HepG2 (cell line): ENCODE measurements around the gene S100A16. TPM values are rescaled to one million over a fixed set of nuclear protein-coding genes. Genes with fewer than 3 reads are reported as not detected.

ENCODE experiments used
- ARNTL ChIP-seq: sonication (generic); formaldehyde crosslinking; IDR thresholded peaks from 2 replicates; pipeline ENCODE4 v1.4.0; 2020; ENCODE audit warnings: mild to moderate bottlenecking, missing genetic modification reagents
- DPF2 ChIP-seq: sonication (generic); formaldehyde crosslinking; IDR thresholded peaks from 2 replicates; pipeline ENCODE4 v1.4.0; 2020; ENCODE audit warnings: mild to moderate bottlenecking, low read depth, missing genetic modification reagents, borderline replicate concordance
- FLYWCH1 ChIP-seq: sonication (generic); formaldehyde crosslinking; IDR thresholded peaks from 2 replicates; pipeline ENCODE4 v1.8.1; 2023; ENCODE audit warnings: mild to moderate bottlenecking, missing genetic modification reagents
- HNRNPH1 ChIP-seq: fragments of 200-400 bp; formaldehyde crosslinking; optimal IDR thresholded peaks from 2 replicates; pipeline ENCODE3; 2017; ENCODE audit warnings: mild to moderate bottlenecking, low read depth, low read length
- KLF15 ChIP-seq: sonication (generic); formaldehyde crosslinking; IDR thresholded peaks from 2 replicates; pipeline ENCODE4 v1.8.1; 2023; ENCODE audit warnings: borderline replicate concordance, mild to moderate bottlenecking, inconsistent platforms, missing genetic modification reagents, mixed read lengths
- MAFG ChIP-seq: sonication (generic); formaldehyde crosslinking; IDR thresholded peaks from 2 replicates; pipeline ENCODE4 v1.5.1; 2020; ENCODE audit warnings: mild to moderate bottlenecking, missing genetic modification reagents
- MAZ ChIP-seq, 2 experiments: sonication (generic) in 1 of 2; formaldehyde crosslinking in 1 of 2; IDR thresholded peaks; 2 replicates each; pipeline versions ENCODE4 v1.5.0 to v1.6.1; 2012 to 2020; ENCODE audit warnings: low read depth in 2 of 2, mild to moderate bottlenecking in 2 of 2, borderline replicate concordance in 1 of 2, improper control_type of control experiment in 1 of 2, low read length in 1 of 2, missing genetic modification reagents in 1 of 2, moderate library complexity in 1 of 2
- REXO4 ChIP-seq: sonication (generic); formaldehyde crosslinking; IDR thresholded peaks from 2 replicates; pipeline ENCODE4 v1.8.0; 2022; ENCODE audit warnings: missing genetic modification reagents, mild to moderate bottlenecking, borderline replicate concordance
- ZC3H4 ChIP-seq: sonication (generic); formaldehyde crosslinking; IDR thresholded peaks from 2 replicates; pipeline ENCODE4 v1.4.0; 2020; ENCODE audit warnings: missing genetic modification reagents, borderline replicate concordance
- ZNF24 ChIP-seq: fragments of 450-650 bp; IDR thresholded peaks from 2 replicates; pipeline ENCODE4 v1.6.1; 2017; ENCODE audit warnings: antibody characterized with exemption, mild to moderate bottlenecking
- ZNF335 ChIP-seq: sonication (generic); formaldehyde crosslinking; IDR thresholded peaks from 2 replicates; pipeline ENCODE4 v1.4.0; 2020; ENCODE audit warnings: missing genetic modification reagents
- polyA plus RNA-seq, 8 experiments: library from polyadenylated mRNA; depleted of rRNA in 3 of 8; stranded (reverse) in 7 of 8; unstranded in 1 of 8; fragments of >200 nt; fragmentation: Illumina TruSeq in 4 of 8; extraction: Trizol in 4 of 8; gene quantifications; 2 replicates each; pipeline versions ENCODE4 v1.2.1 to v1.2.3, GENCODE V29; 2011 to 2016; ENCODE audit warnings: low read depth in 4 of 8, missing spikeins in 1 of 8, mixed read lengths in 1 of 8; ENCODE audit not compliant: insufficient read depth in 1 of 8
- total RNA-seq, 5 experiments: library from RNA; depleted of rRNA; stranded (reverse); fragments of >200 nt; fragmentation: Illumina TruSeq; extraction: Trizol; gene quantifications; 2 replicates each; pipeline ENCODE4 v1.2.3, GENCODE V29; 2016; ENCODE audit warnings: low read depth in 1 of 5
- TF ChIP-seq, protein P1 (sequence below): sonication (generic); formaldehyde crosslinking; IDR thresholded peaks from one replicate; pipeline ENCODE4 v1.5.1; 2020; ENCODE audit warnings: mild to moderate bottlenecking, missing genetic modification reagents; ENCODE audit errors: not compliant biosample characterization
- TF ChIP-seq, protein P2 (sequence below): IDR thresholded peaks from 2 replicates; pipeline ENCODE4 v1.6.1; 2016
- TF ChIP-seq, protein P3 (sequence below): IDR thresholded peaks from 2 replicates; pipeline ENCODE4 v1.4.0; 2020; ENCODE audit warnings: mild to moderate bottlenecking, missing genetic modification reagents

Gene S100A16
- total and polyA plus RNA-seq, 2 of the 13 experiments (the other 11 are each of a cell fraction or from before 2014, with no cell fraction given): 46.0 to 195 TPM

DNA sequence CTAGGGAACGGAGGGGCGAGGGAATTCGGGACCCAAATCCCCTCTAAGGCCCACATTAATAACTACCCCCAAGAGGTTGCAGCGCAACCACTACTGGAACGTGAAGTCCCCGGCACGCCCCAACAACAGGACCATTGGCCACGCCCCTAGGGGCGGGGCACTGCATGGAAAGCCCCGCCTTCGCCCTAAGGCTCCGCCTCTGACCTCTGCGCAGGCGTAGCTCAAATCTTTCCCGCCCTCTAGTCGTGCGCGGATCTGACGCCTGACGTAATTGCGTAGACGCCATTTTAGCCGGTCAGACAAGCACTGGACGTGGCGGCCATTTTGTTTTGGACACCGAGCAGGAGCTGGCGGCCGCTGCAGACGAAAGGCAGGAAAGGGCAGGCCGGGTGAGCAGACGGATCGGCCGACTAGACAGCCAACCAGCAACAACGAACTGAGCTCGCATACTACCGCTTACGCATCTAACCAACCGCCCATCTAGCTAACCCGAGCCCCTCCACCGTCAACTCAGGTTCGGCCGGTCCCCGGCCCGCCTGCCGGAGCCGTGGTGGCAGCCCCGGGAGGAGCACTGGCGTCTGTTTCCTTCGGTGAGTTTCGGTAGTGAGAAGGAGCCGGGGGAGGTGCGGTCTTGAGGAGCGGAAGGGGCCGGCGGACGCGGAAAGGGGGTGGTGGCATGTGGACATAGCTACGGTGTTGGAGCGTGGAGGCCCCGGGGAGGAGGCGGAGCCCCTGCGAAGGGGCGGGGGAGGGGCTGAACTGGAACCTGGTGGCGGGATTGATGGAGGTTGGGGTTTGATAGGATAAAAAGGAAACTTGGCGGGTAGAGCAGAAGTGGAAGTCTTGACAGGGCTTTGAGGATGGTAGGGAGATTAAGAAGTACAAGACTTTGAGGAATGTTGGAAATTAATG, 21.1 kb upstream of the S100A16 start, which contains the start of gene CHTOP (continued):
- TF ChIP-seq, protein P1, sequence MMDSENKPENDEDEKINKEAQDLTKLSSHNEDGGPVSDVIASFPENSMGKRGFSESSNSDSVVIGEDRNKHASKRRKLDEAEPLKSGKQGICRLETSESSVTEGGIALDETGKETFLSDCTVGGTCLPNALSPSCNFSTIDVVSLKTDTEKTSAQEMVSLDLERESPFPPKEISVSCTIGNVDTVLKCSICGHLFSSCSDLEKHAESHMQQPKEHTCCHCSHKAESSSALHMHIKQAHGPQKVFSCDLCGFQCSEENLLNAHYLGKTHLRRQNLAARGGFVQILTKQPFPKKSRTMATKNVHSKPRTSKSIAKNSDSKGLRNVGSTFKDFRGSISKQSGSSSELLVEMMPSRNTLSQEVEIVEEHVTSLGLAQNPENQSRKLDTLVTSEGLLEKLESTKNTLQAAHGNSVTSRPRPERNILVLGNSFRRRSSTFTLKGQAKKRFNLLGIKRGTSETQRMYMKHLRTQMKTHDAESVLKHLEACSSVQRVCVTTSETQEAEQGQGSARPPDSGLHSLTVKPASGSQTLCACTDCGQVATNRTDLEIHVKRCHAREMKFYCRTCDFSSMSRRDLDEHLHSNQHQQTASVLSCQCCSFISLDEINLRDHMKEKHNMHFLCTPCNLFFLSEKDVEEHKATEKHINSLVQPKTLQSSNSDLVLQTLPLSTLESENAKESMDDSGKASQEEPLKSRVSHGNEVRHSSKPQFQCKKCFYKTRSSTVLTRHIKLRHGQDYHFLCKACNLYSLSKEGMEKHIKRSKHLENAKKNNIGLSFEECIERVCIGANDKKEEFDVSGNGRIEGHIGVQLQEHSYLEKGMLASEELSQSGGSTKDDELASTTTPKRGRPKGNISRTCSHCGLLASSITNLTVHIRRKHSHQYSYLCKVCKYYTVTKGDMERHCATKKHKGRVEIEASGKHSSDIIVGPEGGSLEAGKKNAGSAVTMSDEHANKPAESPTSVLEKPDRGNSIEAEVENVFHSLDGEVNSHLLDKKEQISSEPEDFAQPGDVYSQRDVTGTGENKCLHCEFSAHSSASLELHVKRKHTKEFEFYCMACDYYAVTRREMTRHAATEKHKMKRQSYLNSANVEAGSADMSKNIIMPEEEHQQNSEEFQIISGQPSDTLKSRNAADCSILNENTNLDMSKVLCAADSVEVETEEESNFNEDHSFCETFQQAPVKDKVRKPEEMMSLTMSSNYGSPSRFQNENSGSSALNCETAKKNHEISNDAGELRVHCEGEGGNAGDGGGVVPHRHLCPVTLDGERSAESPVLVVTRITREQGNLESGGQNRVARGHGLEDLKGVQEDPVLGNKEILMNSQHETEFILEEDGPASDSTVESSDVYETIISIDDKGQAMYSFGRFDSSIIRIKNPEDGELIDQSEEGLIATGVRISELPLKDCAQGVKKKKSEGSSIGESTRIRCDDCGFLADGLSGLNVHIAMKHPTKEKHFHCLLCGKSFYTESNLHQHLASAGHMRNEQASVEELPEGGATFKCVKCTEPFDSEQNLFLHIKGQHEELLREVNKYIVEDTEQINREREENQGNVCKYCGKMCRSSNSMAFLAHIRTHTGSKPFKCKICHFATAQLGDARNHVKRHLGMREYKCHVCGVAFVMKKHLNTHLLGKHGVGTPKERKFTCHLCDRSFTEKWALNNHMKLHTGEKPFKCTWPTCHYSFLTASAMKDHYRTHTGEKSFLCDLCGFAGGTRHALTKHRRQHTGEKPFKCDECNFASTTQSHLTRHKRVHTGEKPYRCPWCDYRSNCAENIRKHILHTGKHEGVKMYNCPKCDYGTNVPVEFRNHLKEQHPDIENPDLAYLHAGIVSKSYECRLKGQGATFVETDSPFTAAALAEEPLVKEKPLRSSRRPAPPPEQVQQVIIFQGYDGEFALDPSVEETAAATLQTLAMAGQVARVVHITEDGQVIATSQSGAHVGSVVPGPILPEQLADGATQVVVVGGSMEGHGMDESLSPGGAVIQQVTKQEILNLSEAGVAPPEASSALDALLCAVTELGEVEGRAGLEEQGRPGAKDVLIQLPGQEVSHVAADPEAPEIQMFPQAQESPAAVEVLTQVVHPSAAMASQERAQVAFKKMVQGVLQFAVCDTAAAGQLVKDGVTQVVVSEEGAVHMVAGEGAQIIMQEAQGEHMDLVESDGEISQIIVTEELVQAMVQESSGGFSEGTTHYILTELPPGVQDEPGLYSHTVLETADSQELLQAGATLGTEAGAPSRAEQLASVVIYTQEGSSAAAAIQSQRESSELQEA (CRISPR knock-in tag): no peak
- TF ChIP-seq REXO4 (CRISPR knock-in tag): no peak
- 0 out of 2 replicates have a peak, but pooled peaks have one; percentile 69 for TF ChIP-seq FLYWCH1
- TF ChIP-seq ZC3H4: peak; percentile 51; the same call in 1 of the 2 replicates
- TF ChIP-seq, protein P2, sequence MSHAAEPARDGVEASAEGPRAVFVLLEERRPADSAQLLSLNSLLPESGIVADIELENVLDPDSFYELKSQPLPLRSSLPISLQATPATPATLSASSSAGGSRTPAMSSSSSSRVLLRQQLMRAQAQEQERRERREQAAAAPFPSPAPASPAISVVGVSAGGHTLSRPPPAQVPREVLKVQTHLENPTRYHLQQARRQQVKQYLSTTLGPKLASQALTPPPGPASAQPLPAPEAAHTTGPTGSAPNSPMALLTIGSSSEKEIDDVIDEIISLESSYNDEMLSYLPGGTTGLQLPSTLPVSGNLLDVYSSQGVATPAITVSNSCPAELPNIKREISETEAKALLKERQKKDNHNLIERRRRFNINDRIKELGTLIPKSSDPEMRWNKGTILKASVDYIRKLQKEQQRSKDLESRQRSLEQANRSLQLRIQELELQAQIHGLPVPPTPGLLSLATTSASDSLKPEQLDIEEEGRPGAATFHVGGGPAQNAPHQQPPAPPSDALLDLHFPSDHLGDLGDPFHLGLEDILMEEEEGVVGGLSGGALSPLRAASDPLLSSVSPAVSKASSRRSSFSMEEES (CRISPR knock-in tag): no peak; the same call in 1 of the 2 replicates
- TF ChIP-seq DPF2 (CRISPR knock-in tag): no peak
- TF ChIP-seq ZNF335: no peak
- TF ChIP-seq KLF15 (CRISPR knock-in tag): no peak
- peak; percentile 89 for TF ChIP-seq MAZ (IDR thresholded peaks at IDR 0.05; ENCODE audit: borderline replicate concordance, low read depth, low read length)
- peak; percentile 86 for TF ChIP-seq MAZ (CRISPR knock-in tag; IDR thresholded peaks at IDR 0.05; ENCODE audit: low read depth)
- TF ChIP-seq, protein P3, sequence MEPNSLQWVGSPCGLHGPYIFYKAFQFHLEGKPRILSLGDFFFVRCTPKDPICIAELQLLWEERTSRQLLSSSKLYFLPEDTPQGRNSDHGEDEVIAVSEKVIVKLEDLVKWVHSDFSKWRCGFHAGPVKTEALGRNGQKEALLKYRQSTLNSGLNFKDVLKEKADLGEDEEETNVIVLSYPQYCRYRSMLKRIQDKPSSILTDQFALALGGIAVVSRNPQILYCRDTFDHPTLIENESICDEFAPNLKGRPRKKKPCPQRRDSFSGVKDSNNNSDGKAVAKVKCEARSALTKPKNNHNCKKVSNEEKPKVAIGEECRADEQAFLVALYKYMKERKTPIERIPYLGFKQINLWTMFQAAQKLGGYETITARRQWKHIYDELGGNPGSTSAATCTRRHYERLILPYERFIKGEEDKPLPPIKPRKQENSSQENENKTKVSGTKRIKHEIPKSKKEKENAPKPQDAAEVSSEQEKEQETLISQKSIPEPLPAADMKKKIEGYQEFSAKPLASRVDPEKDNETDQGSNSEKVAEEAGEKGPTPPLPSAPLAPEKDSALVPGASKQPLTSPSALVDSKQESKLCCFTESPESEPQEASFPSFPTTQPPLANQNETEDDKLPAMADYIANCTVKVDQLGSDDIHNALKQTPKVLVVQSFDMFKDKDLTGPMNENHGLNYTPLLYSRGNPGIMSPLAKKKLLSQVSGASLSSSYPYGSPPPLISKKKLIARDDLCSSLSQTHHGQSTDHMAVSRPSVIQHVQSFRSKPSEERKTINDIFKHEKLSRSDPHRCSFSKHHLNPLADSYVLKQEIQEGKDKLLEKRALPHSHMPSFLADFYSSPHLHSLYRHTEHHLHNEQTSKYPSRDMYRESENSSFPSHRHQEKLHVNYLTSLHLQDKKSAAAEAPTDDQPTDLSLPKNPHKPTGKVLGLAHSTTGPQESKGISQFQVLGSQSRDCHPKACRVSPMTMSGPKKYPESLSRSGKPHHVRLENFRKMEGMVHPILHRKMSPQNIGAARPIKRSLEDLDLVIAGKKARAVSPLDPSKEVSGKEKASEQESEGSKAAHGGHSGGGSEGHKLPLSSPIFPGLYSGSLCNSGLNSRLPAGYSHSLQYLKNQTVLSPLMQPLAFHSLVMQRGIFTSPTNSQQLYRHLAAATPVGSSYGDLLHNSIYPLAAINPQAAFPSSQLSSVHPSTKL (CRISPR knock-in tag): peak; percentile 16; the same call in 1 of the 2 replicates
- TF ChIP-seq MAFG (CRISPR knock-in tag): no peak
- no peak for TF ChIP-seq HNRNPH1
- no peak for TF ChIP-seq ARNTL (CRISPR knock-in tag)
- no peak for TF ChIP-seq ZNF24
